Kidney (tissue), 14 donors: ENCODE data around the gene KAT2B. TPM values are rescaled to one million over a fixed set of nuclear protein-coding genes. Genes with fewer than 3 reads are reported as not detected.

Experiments
- DNase-seq, 5 donors: peaks; one replicate each; pipeline ENCODE4 v3.0.0-alpha.2; 2013 to 2020
- FAIRE-seq: peaks from 2 replicates; lab custom pipeline; 2012; peaks lifted over from hg19 to GRCh38; lab: Jason Lieb, UNC
- H3K27ac ChIP-seq, 2 donors: one replicate each; pipeline ENCODE4 v1.7.0; 2013; ENCODE audit warnings: low read depth in 2 of 2, low read length in 2 of 2, inconsistent platforms in 1 of 2
- H3K27me3 ChIP-seq: one replicate; pipeline ENCODE4 v1.7.1; 2013; ENCODE audit warnings: low read length, inconsistent platforms; ENCODE audit not compliant: control insufficient read depth, insufficient read depth
- H3K36me3 ChIP-seq, 3 donors: one replicate each; pipeline versions ENCODE4 v1.7.0 to v1.7.1; 2013; ENCODE audit warnings: low read length in 3 of 3, control low read depth in 1 of 3, inconsistent platforms in 1 of 3; ENCODE audit not compliant: insufficient read depth in 3 of 3, control insufficient read depth in 2 of 3
- H3K4me1 ChIP-seq, 3 donors: one replicate each; pipeline versions ENCODE4 v1.7.0 to v1.7.1; 2013; ENCODE audit warnings: low read length in 3 of 3, inconsistent platforms in 1 of 3, low read depth in 1 of 3; ENCODE audit not compliant: control insufficient read depth in 2 of 3, insufficient read depth in 2 of 3
- H3K4me3 ChIP-seq, 3 donors: one replicate each; pipeline versions ENCODE4 v1.7.0 to v1.8.1; 2013; ENCODE audit warnings: low read length in 3 of 3, control low read depth in 1 of 3, inconsistent platforms in 1 of 3
- H3K9ac ChIP-seq, 3 donors: one replicate each; pipeline versions ENCODE4 v1.7.0 to v1.7.1; 2013; ENCODE audit warnings: low read length in 3 of 3, control low read depth in 1 of 3, inconsistent platforms in 1 of 3
- H3K9me3 ChIP-seq, 3 donors: one replicate each; pipeline versions ENCODE4 v1.7.0 to v1.7.1; 2013; ENCODE audit warnings: low read length in 3 of 3, control low read depth in 1 of 3, inconsistent platforms in 1 of 3; ENCODE audit not compliant: control insufficient read depth in 2 of 3, insufficient read depth in 1 of 3
- CTCF ChIP-seq: IDR thresholded peaks from 3 replicates; pipeline ENCODE4 v1.5.1; 2012; ENCODE audit warnings: mild to moderate bottlenecking, moderate library complexity, borderline replicate concordance; ENCODE audit not compliant: insufficient read depth; ENCODE audit errors: extremely low read depth
- intact Hi-C: fragments of 100-400 bp; cut with DNase I; formaldehyde crosslinking; loops from one replicate; pipeline ENCODE4 v1.11.1; 2022
- polyA plus RNA-seq: library from polyadenylated mRNA; stranded (reverse); fragments of 350-450 nt; fragmentation: Illumina TruSeq; extraction: RNeasy Lipid Tissue Mini Kit (QIAGEN cat#74804); gene quantifications from one replicate; pipeline ENCODE4 v1.2.3, GENCODE V29; 2014; ENCODE audit warnings: low read depth, low replicate concordance; ENCODE audit not compliant: insufficient read depth
- total RNA-seq: library from RNA; stranded (reverse); fragmentation: NEBNext Ultra II Directional; extraction: Animal tissue kit (Norgen Biotek cat#: 25700); gene quantifications from one replicate; pipeline ENCODE4 v1.2.1, GENCODE V29; 2021
- donor health status: control.
- donor health status: control.
- donor health status: control.
- donor health status: control.
- donor health status: control.
- donor health status: DM: yes; HTN: yes; CAD: no.
- donor health status: Normal renal cell carcinoma (clear cell type).

Gene KAT2B
- total and polyA plus RNA-seq, 2 donors from 2014 or later, result 9.5 to 30.1 TPM

GRCh38 chr3:20069178-20069532 is 28.9 kb downstream of the KAT2B start:
- Histone ChIP-seq H3K4me3 (no peak overlapping the region), H3K4me1 (peaks cover 0 to 5% (median 0%) of the 10 kb centered on the region in 3 donors), H3K36me3 (no peaks in the 10 kb centered on the region), H3K9ac (no peak overlapping the region), H3K27ac (no peak overlapping the region), H3K27me3 (no peaks in the 10 kb centered on the region), H3K9me3 (no peaks in the 10 kb centered on the region)
- FAIRE-seq (no peak), DNase-seq (no peak)
- TF ChIP-seq CTCF, result no peak
- intact Hi-C loops, result no loop called here

- Histone ChIP-seq H3K27ac (no peak overlapping the region), H3K9me3 (no peaks in the 10 kb centered on the region), H3K4me1 (no peaks in the 10 kb centered on the region), H3K36me3 (no peaks in the 10 kb centered on the region), H3K27me3 (no peaks in the 10 kb centered on the region), H3K4me3 (no peak overlapping the region), H3K9ac (no peak overlapping the region)
- DNase-seq (no peak), FAIRE-seq (no peak)
- intact Hi-C loops, result no loop called here
- no peak for TF ChIP-seq CTCF
These were observed 30.9 kb downstream of the KAT2B start for GRCh38 chr3:20071175-20071574.

GRCh38 chr3:20072422-20072821 is 32.2 kb downstream of the KAT2B start:
- no peak for TF ChIP-seq CTCF
- intact Hi-C loops, result no loop called here
- no peak for FAIRE-seq
- H3K4me1 ChIP-seq, result no peaks in the 10 kb centered on the region
- no peaks in the 10 kb centered on the region for H3K36me3 ChIP-seq
- no peak for DNase-seq
- H3K9ac ChIP-seq, result no peak overlapping the region
- no peaks in the 10 kb centered on the region for H3K27me3 ChIP-seq
- no peak overlapping the region for H3K27ac ChIP-seq
- H3K4me3 ChIP-seq, result no peak overlapping the region
- no peaks in the 10 kb centered on the region for H3K9me3 ChIP-seq

- intact Hi-C loops, result no loop called here
- Histone ChIP-seq H3K9me3 (no peaks in the 10 kb centered on the region), H3K27ac (no peak overlapping the region), H3K4me1 (no peaks in the 10 kb centered on the region), H3K36me3 (no peaks in the 10 kb centered on the region), H3K4me3 (no peak overlapping the region), H3K27me3 (no peaks in the 10 kb centered on the region), H3K9ac (no peak overlapping the region)
- no peak for FAIRE-seq
- no peak for TF ChIP-seq CTCF
- no peak for DNase-seq
These were observed 32.8 kb downstream of the KAT2B start for GRCh38 chr3:20073068-20073467.
